Measurements from ENCODE around the gene PTMS. TPM values are rescaled to one million over a fixed set of nuclear protein-coding genes. Genes with fewer than 3 reads are reported as not detected.

The PTMS gene
- total and polyA plus RNA-seq, 10 of the 15 experiments (the other 5 are each of a cell fraction or from before 2014, with no cell fraction given) = 2.1 to 127 (median 29.8) TPM

DNA sequence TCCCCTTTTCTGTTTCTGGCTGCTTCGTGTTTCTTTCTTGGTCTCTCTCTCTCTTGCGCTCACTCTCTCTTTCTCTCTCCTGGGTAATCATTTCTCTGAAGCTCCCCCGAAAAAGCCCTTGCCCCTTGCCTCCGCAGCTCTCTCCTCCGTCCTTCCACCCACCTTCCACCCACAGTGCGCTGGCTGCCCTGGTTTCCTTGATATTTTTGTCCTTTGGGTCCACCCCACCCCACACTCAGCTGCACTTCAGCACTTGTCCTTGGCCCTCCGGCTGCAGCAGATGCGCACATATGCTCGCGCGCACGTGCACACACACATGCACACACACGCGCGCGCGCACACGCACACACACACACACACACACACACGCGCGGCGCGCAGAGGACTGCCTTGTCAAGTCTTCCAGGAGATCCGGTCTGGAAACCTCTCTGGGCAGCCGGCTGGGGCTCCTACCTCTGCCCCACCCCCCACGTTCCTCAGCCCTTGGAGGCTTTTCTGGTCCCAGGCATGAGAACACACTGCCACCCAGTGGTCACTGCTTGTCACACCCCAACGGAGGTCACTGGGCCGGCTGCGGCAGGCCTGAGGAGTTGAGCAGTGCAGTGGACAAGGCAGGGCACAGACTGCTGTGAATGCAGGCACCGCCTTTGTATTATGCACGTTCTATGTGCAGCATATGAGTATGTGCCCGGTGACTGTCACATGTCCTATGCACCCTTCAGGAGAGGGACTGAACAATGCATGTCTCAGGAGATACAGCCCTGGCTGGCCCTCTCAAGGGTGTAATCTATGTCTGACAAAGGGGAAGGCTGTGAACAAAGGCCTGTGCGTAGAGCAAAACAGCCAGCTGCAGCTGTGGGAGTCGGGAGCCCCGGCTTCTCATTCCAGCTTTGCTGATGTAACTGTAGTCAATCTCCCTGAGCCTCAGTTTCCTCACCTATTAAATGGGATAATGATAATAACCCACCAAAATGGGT, 12.7 kb downstream of the PTMS start (continued):
- TF ChIP-seq, protein P1, sequence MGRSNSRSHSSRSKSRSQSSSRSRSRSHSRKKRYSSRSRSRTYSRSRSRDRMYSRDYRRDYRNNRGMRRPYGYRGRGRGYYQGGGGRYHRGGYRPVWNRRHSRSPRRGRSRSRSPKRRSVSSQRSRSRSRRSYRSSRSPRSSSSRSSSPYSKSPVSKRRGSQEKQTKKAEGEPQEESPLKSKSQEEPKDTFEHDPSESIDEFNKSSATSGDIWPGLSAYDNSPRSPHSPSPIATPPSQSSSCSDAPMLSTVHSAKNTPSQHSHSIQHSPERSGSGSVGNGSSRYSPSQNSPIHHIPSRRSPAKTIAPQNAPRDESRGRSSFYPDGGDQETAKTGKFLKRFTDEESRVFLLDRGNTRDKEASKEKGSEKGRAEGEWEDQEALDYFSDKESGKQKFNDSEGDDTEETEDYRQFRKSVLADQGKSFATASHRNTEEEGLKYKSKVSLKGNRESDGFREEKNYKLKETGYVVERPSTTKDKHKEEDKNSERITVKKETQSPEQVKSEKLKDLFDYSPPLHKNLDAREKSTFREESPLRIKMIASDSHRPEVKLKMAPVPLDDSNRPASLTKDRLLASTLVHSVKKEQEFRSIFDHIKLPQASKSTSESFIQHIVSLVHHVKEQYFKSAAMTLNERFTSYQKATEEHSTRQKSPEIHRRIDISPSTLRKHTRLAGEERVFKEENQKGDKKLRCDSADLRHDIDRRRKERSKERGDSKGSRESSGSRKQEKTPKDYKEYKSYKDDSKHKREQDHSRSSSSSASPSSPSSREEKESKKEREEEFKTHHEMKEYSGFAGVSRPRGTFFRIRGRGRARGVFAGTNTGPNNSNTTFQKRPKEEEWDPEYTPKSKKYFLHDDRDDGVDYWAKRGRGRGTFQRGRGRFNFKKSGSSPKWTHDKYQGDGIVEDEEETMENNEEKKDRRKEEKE (IDR thresholded peaks at IDR 0.05) = no peak
- TF ChIP-seq CBX5 (IDR thresholded peaks at IDR 0.05; ENCODE audit: low read depth) (no peak), HDAC2 (IDR thresholded peaks at IDR 0.05) (no peak), TBL1XR1 (IDR thresholded peaks at IDR 0.05; ENCODE audit: low read depth, low read length) (0 out of 2 replicates have a peak, but pooled peaks have one; percentile 31), SIN3A (IDR thresholded peaks at IDR 0.05; ENCODE audit: low read depth, low read length) (0 out of 2 replicates have a peak, but pooled peaks have one; percentile 46), POLR2AphosphoS2 (IDR thresholded peaks at IDR 0.05; ENCODE audit: low read depth, low read length) (no peak), IKZF2 (IDR thresholded peaks at IDR 0.05) (peak; percentile 85 to 89), SPI1 (IDR thresholded peaks at IDR 0.05; ENCODE audit: borderline replicate concordance, insufficient read depth, low read depth, low read length) (no peak), POU2F2 (IDR thresholded peaks at IDR 0.05; ENCODE audit: borderline replicate concordance, low read depth, low read length) (no peak), RAD21 (IDR thresholded peaks at IDR 0.05; ENCODE audit: insufficient read depth, low read depth, low read length) (peak; percentile 97), RB1 (IDR thresholded peaks at IDR 0.05; ENCODE audit: borderline replicate concordance) (peak; percentile 88; the same call in 1 of the 2 replicates), TARDBP (IDR thresholded peaks at IDR 0.05; ENCODE audit: borderline replicate concordance) (no peak), CBFB (IDR thresholded peaks at IDR 0.05; ENCODE audit: low read depth) (no peak), CHD1 (IDR thresholded peaks at IDR 0.05; ENCODE audit: low read depth, low read length) (no peak), CREB1 (IDR thresholded peaks at IDR 0.05; ENCODE audit: low read depth) (peak; percentile 67; the same call in 1 of the 2 replicates), BACH1 (IDR thresholded peaks at IDR 0.05; ENCODE audit: borderline replicate concordance) (peak; percentile 20; the same call in 1 of the 2 replicates), TCF12 (IDR thresholded peaks at IDR 0.05; ENCODE audit: low read depth, low read length) (0 out of 2 replicates have a peak, but pooled peaks have one; percentile 21), IRF4 (IDR thresholded peaks at IDR 0.05; ENCODE audit: low read depth, low read length) (0 out of 2 replicates have a peak, but pooled peaks have one; percentile 2)
- TF ChIP-seq, protein P2, sequence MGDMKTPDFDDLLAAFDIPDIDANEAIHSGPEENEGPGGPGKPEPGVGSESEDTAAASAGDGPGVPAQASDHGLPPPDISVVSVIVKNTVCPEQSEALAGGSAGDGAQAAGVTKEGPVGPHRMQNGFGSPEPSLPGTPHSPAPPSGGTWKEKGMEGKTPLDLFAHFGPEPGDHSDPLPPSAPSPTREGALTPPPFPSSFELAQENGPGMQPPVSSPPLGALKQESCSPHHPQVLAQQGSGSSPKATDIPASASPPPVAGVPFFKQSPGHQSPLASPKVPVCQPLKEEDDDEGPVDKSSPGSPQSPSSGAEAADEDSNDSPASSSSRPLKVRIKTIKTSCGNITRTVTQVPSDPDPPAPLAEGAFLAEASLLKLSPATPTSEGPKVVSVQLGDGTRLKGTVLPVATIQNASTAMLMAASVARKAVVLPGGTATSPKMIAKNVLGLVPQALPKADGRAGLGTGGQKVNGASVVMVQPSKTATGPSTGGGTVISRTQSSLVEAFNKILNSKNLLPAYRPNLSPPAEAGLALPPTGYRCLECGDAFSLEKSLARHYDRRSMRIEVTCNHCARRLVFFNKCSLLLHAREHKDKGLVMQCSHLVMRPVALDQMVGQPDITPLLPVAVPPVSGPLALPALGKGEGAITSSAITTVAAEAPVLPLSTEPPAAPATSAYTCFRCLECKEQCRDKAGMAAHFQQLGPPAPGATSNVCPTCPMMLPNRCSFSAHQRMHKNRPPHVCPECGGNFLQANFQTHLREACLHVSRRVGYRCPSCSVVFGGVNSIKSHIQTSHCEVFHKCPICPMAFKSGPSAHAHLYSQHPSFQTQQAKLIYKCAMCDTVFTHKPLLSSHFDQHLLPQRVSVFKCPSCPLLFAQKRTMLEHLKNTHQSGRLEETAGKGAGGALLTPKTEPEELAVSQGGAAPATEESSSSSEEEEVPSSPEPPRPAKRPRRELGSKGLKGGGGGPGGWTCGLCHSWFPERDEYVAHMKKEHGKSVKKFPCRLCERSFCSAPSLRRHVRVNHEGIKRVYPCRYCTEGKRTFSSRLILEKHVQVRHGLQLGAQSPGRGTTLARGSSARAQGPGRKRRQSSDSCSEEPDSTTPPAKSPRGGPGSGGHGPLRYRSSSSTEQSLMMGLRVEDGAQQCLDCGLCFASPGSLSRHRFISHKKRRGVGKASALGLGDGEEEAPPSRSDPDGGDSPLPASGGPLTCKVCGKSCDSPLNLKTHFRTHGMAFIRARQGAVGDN (IDR thresholded peaks at IDR 0.05) = no peak
- TF ChIP-seq, protein P3, sequence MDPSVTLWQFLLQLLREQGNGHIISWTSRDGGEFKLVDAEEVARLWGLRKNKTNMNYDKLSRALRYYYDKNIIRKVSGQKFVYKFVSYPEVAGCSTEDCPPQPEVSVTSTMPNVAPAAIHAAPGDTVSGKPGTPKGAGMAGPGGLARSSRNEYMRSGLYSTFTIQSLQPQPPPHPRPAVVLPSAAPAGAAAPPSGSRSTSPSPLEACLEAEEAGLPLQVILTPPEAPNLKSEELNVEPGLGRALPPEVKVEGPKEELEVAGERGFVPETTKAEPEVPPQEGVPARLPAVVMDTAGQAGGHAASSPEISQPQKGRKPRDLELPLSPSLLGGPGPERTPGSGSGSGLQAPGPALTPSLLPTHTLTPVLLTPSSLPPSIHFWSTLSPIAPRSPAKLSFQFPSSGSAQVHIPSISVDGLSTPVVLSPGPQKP (IDR thresholded peaks at IDR 0.05; ENCODE audit: low read depth, low read length) = no peak
